H1 (cell line): ENCODE data around the gene ARGLU1. TPM values are rescaled to one million over a fixed set of nuclear protein-coding genes. Genes with fewer than 3 reads are reported as not detected.

Experiments used
- HDAC6 ChIP-seq: IDR thresholded peaks from one replicate; pipeline ENCODE4 v1.7.1; 2012; ENCODE audit warnings: low read depth, mild to moderate bottlenecking, inconsistent platforms, low read length, moderate library complexity
- PHF8 ChIP-seq: fragments of 200-600 bp; sonication (generic); conservative IDR thresholded peaks from 2 replicates; pipeline ENCODE4 v1.7.1; 2012; ENCODE audit warnings: low read depth, mild to moderate bottlenecking, inconsistent platforms, low read length, moderate library complexity
- POU5F1 ChIP-seq: IDR thresholded peaks from 2 replicates; pipeline ENCODE4 v1.6.1; 2011; ENCODE audit warnings: low read depth, mild to moderate bottlenecking, low read length, moderate library complexity
- TBP ChIP-seq: IDR thresholded peaks from 2 replicates; pipeline ENCODE4 v1.6.1; 2011; ENCODE audit warnings: low read depth, low read length, improper control_type of control experiment
- TCF12 ChIP-seq: IDR thresholded peaks from 2 replicates; pipeline ENCODE4 v1.6.1; 2011; ENCODE audit warnings: low read depth, mild to moderate bottlenecking, low read length
- ZNF274 ChIP-seq: IDR thresholded peaks from 2 replicates; pipeline ENCODE4 v1.7.0; 2012; ENCODE audit warnings: low read length, borderline replicate concordance; ENCODE audit errors: extremely low read depth
- polyA plus RNA-seq, 7 experiments: library from polyadenylated mRNA; depleted of rRNA in 3 of 7; stranded (reverse) in 5 of 7; unstranded in 2 of 7; fragments of >200 nt in 5 of 7; fragments of 200-250 nt in 2 of 7; gene quantifications; 1 replicate in 5 of 7; 2 replicates in 1 of 7; 4 replicates in 1 of 7; pipeline versions ENCODE4 v1.2.1 to v1.2.3, GENCODE V29; 2011 to 2013; ENCODE audit warnings: missing spikeins in 2 of 7, mixed read lengths in 2 of 7
- total RNA-seq: library from RNA; stranded (reverse); fragmentation: NEBNext Ultra II Directional; extraction: Animal tissue kit (Norgen Biotek cat#: 25700); gene quantifications from 2 replicates; pipeline ENCODE4 v1.2.1, GENCODE V29; 2021

ARGLU1 gene
- total and polyA plus RNA-seq, 2 of the 8 experiments (the other 6 are each of a cell fraction or from before 2014, with no cell fraction given), result 47.8 to 84.9 TPM

DNA sequence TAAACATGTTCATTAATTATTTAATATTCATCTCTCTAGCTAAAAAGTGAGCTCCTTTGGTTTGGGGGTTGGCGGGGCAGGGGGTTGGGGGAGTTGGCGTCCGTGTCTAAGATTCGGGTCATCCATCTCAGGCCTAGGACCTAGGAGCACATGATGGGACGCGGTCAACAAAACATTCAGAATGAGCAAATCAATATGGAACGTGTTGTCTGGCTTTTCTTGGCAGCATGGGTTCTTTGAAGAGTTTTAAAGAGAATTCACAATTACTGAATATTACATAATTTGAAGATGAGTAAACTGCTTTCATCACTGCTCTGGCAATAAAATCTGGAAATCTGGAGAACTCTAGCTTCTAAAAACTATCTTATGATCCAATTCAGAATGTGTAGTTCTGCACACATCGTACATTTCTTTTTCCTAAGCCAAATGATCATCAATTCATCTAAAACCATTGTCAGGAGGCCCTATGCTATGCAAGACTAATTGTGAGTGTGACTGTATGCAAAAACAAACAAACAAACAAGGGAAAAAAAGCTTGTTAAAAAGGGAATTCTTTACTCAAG, 5.4 kb upstream of the ARGLU1 start (continued):
- TF ChIP-seq ZNF274, result no peak
- no peak for TF ChIP-seq HDAC6
- no peak for TF ChIP-seq PHF8
- no peak for TF ChIP-seq TCF12
- TF ChIP-seq TBP, result no peak
- no peak for TF ChIP-seq POU5F1
